ENCODE results near the gene FLNB. TPM values are rescaled to one million over a fixed set of nuclear protein-coding genes. Genes with fewer than 3 reads are reported as not detected.
A peak's percentile ranks its signal among the peaks of the same experiment; 100 is the strongest.

The FLNB gene
- total RNA-seq, 2 experiments from 2014 or later: 39.7 to 42.1 TPM

- Mint-ChIP-seq H3K4me3 (peak overlapping the region; percentile 4), H3K27ac (no peak overlapping the region), H3K9me3 (no peaks in the 10 kb centered on the region), H3K36me3 (ENCODE audit: low read depth) (no peaks in the 10 kb centered on the region), H3K4me1 (ENCODE audit: low read depth) (peaks cover 20% of the 10 kb centered on the region), H3K27me3 (no peaks in the 10 kb centered on the region)
- peaks cover 13% of the 10 kb centered on the region for H3K4me1 ChIP-seq (ENCODE audit: insufficient read depth, low read length)
- no peak overlapping the region for H3K27ac ChIP-seq (ENCODE audit: low read depth in 1 of 2, low read length in 2 of 2)
- H3K4me3 ChIP-seq (ENCODE audit: low read length): no peak overlapping the region
- no peaks in the 10 kb centered on the region for H3K36me3 ChIP-seq (ENCODE audit: insufficient read depth, low read length)
- H3K27me3 ChIP-seq (ENCODE audit: control insufficient read depth in 1 of 2, insufficient read depth in 2 of 2, low read length in 2 of 2): no peaks in the 10 kb centered on the region
- no peaks in the 10 kb centered on the region for H3K9me3 ChIP-seq (ENCODE audit: control insufficient read depth in 1 of 2, insufficient read depth in 1 of 2, low read length in 2 of 2)
- ChIA-PET POLR2A (interaction anchor here (0.7 to 1.0 kb wide), 2 partner anchors 8 to 1255 kb away, joined by 3 to 4 read pairs; no protein-coding TSS in a partner anchor), CTCF (no interaction called here)
- no peak for TF ChIP-seq CTCF (IDR thresholded peaks at IDR 0.05)
- ATAC-seq (ENCODE audit: poor library complexity) (no peak), DNase-seq (no peak)
- intact Hi-C loops (cut with DNase I, micrococcal nuclease): loop anchor here (10.0 kb wide), 3 partner anchors 305 to 435 kb away; partner anchors contain the start of genes HTD2 (in 1 of the 2), PDHB (in 1 of the 2) and RPP14 (in 1 of the 2)
These were observed 8.7 kb upstream of the FLNB start for GRCh38 chr3:57999417-58000115.

- TF ChIP-seq CTCF (IDR thresholded peaks at IDR 0.05): no peak
- H3K4me1 Mint-ChIP-seq (ENCODE audit: low read depth): peaks cover 20% of the 10 kb centered on the region
- POLR2A ChIA-PET: no interaction called here
- no peaks in the 10 kb centered on the region for H3K9me3 ChIP-seq (ENCODE audit: control insufficient read depth in 1 of 2, insufficient read depth in 1 of 2, low read length in 2 of 2)
- intact Hi-C loops (cut with DNase I, micrococcal nuclease): loop anchor here (10.0 kb wide), 3 partner anchors 304 to 434 kb away; partner anchors contain the start of genes HTD2 (in 1 of the 2), PDHB (in 1 of the 2) and RPP14 (in 1 of the 2)
- peaks cover 13% of the 10 kb centered on the region for H3K4me1 ChIP-seq (ENCODE audit: insufficient read depth, low read length)
- H3K27ac ChIP-seq (ENCODE audit: low read depth in 1 of 2, low read length in 2 of 2): no peak overlapping the region
- DNase-seq (no peak), ATAC-seq (ENCODE audit: poor library complexity) (no peak)
- H3K4me3 ChIP-seq (ENCODE audit: low read length): no peak overlapping the region
- CTCF ChIA-PET: interaction anchor here (0.9 kb wide), 1 partner anchor 177 kb away, joined by 3 read pairs; no protein-coding TSS in a partner anchor
- H3K36me3 ChIP-seq (ENCODE audit: insufficient read depth, low read length): no peaks in the 10 kb centered on the region
- no peaks in the 10 kb centered on the region for H3K9me3 Mint-ChIP-seq
- H3K36me3 Mint-ChIP-seq (ENCODE audit: low read depth): no peaks in the 10 kb centered on the region
- H3K27me3 ChIP-seq (ENCODE audit: control insufficient read depth in 1 of 2, insufficient read depth in 2 of 2, low read length in 2 of 2): no peaks in the 10 kb centered on the region
- no peak overlapping the region for H3K4me3 Mint-ChIP-seq
- no peak overlapping the region for H3K27ac Mint-ChIP-seq
- H3K27me3 Mint-ChIP-seq: no peaks in the 10 kb centered on the region
These were observed 7.7 kb upstream of the FLNB start for GRCh38 chr3:58000306-58001085.

- CTCF ChIA-PET: interaction anchor here (0.9 kb wide), 1 partner anchor 176 kb away, joined by 3 read pairs; no protein-coding TSS in a partner anchor
- intact Hi-C loops (cut with DNase I, micrococcal nuclease): loop anchor here (10.0 kb wide), 3 partner anchors 304 to 434 kb away; partner anchors contain the start of genes HTD2 (in 1 of the 2), PDHB (in 1 of the 2) and RPP14 (in 1 of the 2)
- ATAC-seq (ENCODE audit: poor library complexity): no peak
- no peaks in the 10 kb centered on the region for H3K27me3 Mint-ChIP-seq
- DNase-seq: no peak
- H3K27ac Mint-ChIP-seq: no peak overlapping the region
- no peak overlapping the region for H3K4me3 ChIP-seq (ENCODE audit: low read length)
- no peak overlapping the region for H3K4me3 Mint-ChIP-seq
- H3K9me3 ChIP-seq (ENCODE audit: control insufficient read depth in 1 of 2, insufficient read depth in 1 of 2, low read length in 2 of 2): no peaks in the 10 kb centered on the region
- POLR2A ChIA-PET: no interaction called here
- peaks cover 20% of the 10 kb centered on the region for H3K4me1 Mint-ChIP-seq (ENCODE audit: low read depth)
- H3K36me3 Mint-ChIP-seq (ENCODE audit: low read depth): no peaks in the 10 kb centered on the region
- no peaks in the 10 kb centered on the region for H3K27me3 ChIP-seq (ENCODE audit: control insufficient read depth in 1 of 2, insufficient read depth in 2 of 2, low read length in 2 of 2)
- H3K9me3 Mint-ChIP-seq: no peaks in the 10 kb centered on the region
- no peak for TF ChIP-seq CTCF (IDR thresholded peaks at IDR 0.05)
- H3K27ac ChIP-seq (ENCODE audit: low read depth in 1 of 2, low read length in 2 of 2): no peak overlapping the region
- H3K4me1 ChIP-seq (ENCODE audit: insufficient read depth, low read length): peaks cover 13% of the 10 kb centered on the region
- H3K36me3 ChIP-seq (ENCODE audit: insufficient read depth, low read length): no peaks in the 10 kb centered on the region
These were observed 7.1 kb upstream of the FLNB start for GRCh38 chr3:58001086-58001467.
